AG04450 (cell line): Measurements from ENCODE around the gene EXOC2. TPM values are rescaled to one million over a fixed set of nuclear protein-coding genes. Genes with fewer than 3 reads are reported as not detected.

Source experiments
- CTCF ChIA-PET: fragments of 300-600, 350-600 bp; formaldehyde crosslinking; extraction: SDS; loops from one replicate; lab custom pipeline; 2022; ENCODE audit warnings: antibody characterized with exemption, inconsistent platforms; lab: Charles Lee
- POLR2A ChIA-PET: fragments of 350-600 bp; formaldehyde crosslinking; extraction: SDS; loops from one replicate; lab custom pipeline; 2021; ENCODE audit warnings: antibody characterized with exemption, inconsistent platforms; lab: Yijun Ruan, JAX
- DNase-seq: peaks from one replicate; pipeline ENCODE4 v3.0.0-alpha.2; 2011; ENCODE audit warnings: low read depth, low spot score
- H3K27ac ChIP-seq: one replicate; pipeline ENCODE4 v1.5.1; 2012; ENCODE audit warnings: low read depth, low read length, control low read depth
- H3K27me3 ChIP-seq: one replicate; pipeline ENCODE4 v1.6.0; 2012; ENCODE audit warnings: low read length; ENCODE audit not compliant: control insufficient read depth, insufficient read depth
- H3K4me3 ChIP-seq: 2 replicates; pipeline ENCODE4 v1.5.1; 2011; ENCODE audit warnings: mild to moderate bottlenecking, low read depth, low read length, control low read depth
- H3K9me3 ChIP-seq: 2 replicates; pipeline ENCODE4 v1.5.1; 2012; ENCODE audit warnings: low read length; ENCODE audit not compliant: control insufficient read depth, insufficient read depth
- CTCF ChIP-seq: IDR thresholded peaks from 2 replicates; pipeline ENCODE4 v1.5.1; 2011; ENCODE audit warnings: low read depth, low read length, control low read depth, inconsistent platforms
- polyA plus RNA-seq: library from polyadenylated mRNA; depleted of rRNA; stranded (reverse); fragments of >200 nt; gene quantifications from 2 replicates; pipeline ENCODE4 v1.2.3, GENCODE V29; 2011

EXOC2 gene
- polyA plus RNA-seq, 1 experiment = 33.4 TPM

DNA sequence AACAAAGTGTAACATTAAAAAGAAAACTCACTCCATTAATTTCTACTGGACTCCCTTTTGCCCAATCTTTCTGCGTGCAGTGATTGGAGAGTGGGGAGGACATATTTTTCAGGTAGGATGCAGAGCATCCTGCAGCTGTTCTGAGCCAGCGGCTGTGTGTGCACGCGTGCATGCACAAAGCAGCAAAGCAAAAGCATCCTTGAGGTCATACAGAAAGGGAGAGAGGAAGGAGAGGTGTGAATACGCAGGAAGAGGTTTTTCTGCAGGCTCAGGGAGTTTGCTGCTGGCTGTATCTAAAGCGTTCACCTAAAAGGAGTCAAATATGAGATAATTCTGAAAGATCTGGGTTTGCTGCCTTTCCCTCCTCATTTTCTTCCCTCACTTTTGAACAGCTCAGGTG is 144.4 kb downstream of the EXOC2 start:
- ChIA-PET POLR2A (no interaction called here), CTCF (no interaction called here)
- H3K27ac ChIP-seq = no peak overlapping the region
- no peak overlapping the region for H3K4me3 ChIP-seq
- no peaks in the 10 kb centered on the region for H3K27me3 ChIP-seq
- no peaks in the 10 kb centered on the region for H3K9me3 ChIP-seq
- no peak for TF ChIP-seq CTCF
- DNase-seq = no peak

DNA sequence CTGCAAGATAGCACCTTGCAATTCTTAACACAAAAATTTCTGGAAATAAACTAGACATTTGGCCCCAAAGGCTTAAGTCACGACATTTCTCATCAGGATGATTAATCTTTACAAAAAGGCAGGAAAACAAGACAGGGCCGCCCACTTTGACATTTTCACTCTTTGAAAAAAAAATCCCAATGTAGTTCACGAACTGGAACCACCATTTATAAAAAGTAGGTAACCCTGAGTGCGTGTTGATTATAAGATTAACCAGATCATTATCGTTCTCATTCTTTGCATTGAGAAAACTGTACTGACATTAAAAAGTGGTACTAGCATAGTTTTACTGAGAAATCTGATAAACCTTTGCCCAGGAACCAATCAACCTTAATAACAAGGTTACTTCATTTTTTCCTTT is 144.8 kb downstream of the EXOC2 start:
- no peak for TF ChIP-seq CTCF
- no peak overlapping the region for H3K4me3 ChIP-seq
- CTCF ChIA-PET = no interaction called here

DNA sequence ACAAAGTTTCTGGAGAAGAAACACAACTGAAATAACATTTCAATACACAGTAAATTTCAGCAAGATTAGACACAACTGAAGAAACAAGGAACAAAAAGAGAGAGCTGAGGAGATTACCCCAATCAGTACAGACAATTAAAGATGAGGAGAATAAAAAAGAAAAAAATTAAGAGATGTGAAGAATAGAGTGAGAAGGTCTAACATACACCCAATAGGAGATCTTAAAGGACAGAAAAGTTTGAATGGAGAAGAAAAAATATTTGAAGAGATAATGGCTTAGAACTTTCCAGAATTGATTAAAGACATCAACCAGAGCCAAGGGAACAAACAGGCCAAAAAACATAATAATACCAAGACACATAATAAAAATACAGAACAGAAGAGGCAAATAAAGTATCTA is 152.4 kb downstream of the EXOC2 start:
- ChIA-PET CTCF (no interaction called here), POLR2A (no interaction called here)
- no peak for TF ChIP-seq CTCF
- Histone ChIP-seq H3K9me3 (peaks cover 2% of the 10 kb centered on the region; the same call in 1 of the 2 replicates), H3K4me3 (no peak overlapping the region), H3K27me3 (no peaks in the 10 kb centered on the region), H3K27ac (no peak overlapping the region)
- DNase-seq = no peak

More for the DNA sequence above, 144.8 kb downstream of the EXOC2 start:
- Histone ChIP-seq H3K9me3 (no peaks in the 10 kb centered on the region), H3K27ac (no peak overlapping the region), H3K27me3 (no peaks in the 10 kb centered on the region)
- POLR2A ChIA-PET = no interaction called here
- no peak for DNase-seq

GRCh38 chr6:537114-537513 is 155.8 kb downstream of the EXOC2 start:
- no peak for TF ChIP-seq CTCF
- ChIA-PET CTCF (no interaction called here), POLR2A (no interaction called here)
- H3K27me3 ChIP-seq = no peaks in the 10 kb centered on the region
- no peak overlapping the region for H3K4me3 ChIP-seq
- no peak for DNase-seq
- no peak overlapping the region for H3K27ac ChIP-seq
- peaks cover 2% of the 10 kb centered on the region; the same call in 1 of the 2 replicates for H3K9me3 ChIP-seq

GRCh38 chr6:530425-530824 is 162.5 kb downstream of the EXOC2 start:
- H3K9me3 ChIP-seq = no peaks in the 10 kb centered on the region
- no peak for DNase-seq
- no peaks in the 10 kb centered on the region for H3K27me3 ChIP-seq
- TF ChIP-seq CTCF = no peak
- ChIA-PET CTCF (no interaction called here), POLR2A (no interaction called here)
- no peak overlapping the region for H3K4me3 ChIP-seq
- no peak overlapping the region for H3K27ac ChIP-seq
